DOHH2 (cell line): ENCODE data around the gene GDF7.

ENCODE experiments used
- EZH2phosphoT487 ChIP-seq: fragments of 200-600 bp; sonication (generic); IDR thresholded peaks from 2 replicates; pipeline ENCODE4 v1.6.1; 2017; ENCODE audit warnings: borderline replicate concordance, mild to moderate bottlenecking, antibody characterized with exemption, low read length, moderate library complexity, mixed read lengths
- TF ChIP-seq, protein P1 (sequence below): fragments of 200-600 bp; sonication (generic); IDR thresholded peaks from one replicate; pipeline ENCODE4 v1.5.1; 2014; ENCODE audit warnings: antibody characterized with exemption, mild to moderate bottlenecking, low read depth, low read length; ENCODE audit not compliant: poor library complexity, severe bottlenecking

DNA sequence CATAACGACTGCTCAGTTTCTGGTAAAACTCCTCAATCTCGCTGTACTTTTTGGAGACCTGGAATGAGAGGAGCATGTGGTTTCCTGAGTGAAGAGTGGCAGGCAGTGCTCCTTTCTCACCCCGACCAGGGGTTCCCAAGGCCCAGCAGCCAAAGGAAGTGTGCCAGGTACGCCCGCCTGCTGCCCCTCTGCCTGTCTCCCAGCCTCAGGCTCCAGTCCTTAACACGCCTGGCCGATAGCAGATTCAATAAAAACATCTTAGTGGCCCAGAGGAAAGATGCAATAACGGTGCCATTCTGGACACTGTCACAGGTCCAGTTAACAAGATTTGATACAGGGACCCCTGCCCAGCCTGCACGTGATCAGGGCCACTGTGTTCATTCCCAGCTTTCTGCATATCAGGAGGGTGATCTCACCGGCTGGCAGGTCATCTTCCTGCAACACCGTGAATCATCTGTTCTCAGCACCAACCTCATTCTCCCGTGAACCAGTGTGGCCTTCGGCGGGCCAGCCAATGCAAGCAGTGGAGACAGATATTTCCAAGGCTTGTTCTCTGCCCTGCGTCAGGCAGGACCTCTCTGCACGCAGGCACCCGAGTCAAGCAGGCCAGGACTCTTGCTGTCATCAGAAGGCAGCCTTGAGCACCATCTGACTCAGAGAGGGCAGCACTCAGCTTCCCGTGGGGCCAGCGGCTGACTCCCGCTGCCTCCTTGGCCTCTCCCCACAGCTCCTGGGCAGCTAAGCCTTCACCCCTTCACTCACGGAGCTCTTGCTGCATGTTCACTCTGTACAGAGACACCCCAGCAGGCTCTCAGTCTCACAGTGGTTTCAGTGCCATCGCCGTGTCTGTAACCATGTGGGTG, 25.6 kb upstream of the GDF7 start:
- no peak for TF ChIP-seq EZH2phosphoT487
- TF ChIP-seq, protein P1, sequence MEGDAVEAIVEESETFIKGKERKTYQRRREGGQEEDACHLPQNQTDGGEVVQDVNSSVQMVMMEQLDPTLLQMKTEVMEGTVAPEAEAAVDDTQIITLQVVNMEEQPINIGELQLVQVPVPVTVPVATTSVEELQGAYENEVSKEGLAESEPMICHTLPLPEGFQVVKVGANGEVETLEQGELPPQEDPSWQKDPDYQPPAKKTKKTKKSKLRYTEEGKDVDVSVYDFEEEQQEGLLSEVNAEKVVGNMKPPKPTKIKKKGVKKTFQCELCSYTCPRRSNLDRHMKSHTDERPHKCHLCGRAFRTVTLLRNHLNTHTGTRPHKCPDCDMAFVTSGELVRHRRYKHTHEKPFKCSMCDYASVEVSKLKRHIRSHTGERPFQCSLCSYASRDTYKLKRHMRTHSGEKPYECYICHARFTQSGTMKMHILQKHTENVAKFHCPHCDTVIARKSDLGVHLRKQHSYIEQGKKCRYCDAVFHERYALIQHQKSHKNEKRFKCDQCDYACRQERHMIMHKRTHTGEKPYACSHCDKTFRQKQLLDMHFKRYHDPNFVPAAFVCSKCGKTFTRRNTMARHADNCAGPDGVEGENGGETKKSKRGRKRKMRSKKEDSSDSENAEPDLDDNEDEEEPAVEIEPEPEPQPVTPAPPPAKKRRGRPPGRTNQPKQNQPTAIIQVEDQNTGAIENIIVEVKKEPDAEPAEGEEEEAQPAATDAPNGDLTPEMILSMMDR, result no peak
